Stimulated activated naive B cell treated with anti-CD40 and anti-IgM and Interleukin-4, amounts not matched to agents 10 μg/mL and 1 μg/mL and 100 μg/mL, for 72 hours (primary cell): ENCODE data around the gene OASL.

Experiments
- ATAC-seq, 2 donors: fragments of 150-1000 bp; cut with Tn5 transposase; replicated peaks; 2 replicates each; pipeline ENCODE4 v1.10.0; 2021; ENCODE audit warnings: moderate library complexity in 1 of 2
- DNase-seq: peaks from one replicate; pipeline ENCODE4 v3.0.0; 2021
- H3K27ac Mint-ChIP-seq: one replicate; pipeline ENCODE4 v1.8.0; 2022; ENCODE audit warnings: mild to moderate bottlenecking, mixed read lengths
- H3K27me3 Mint-ChIP-seq, 2 donors: one replicate each; pipeline ENCODE4 v1.8.0; 2022; ENCODE audit warnings: mixed read lengths in 2 of 2
- H3K36me3 Mint-ChIP-seq, 2 donors: one replicate each; pipeline ENCODE4 v1.8.0; 2022; ENCODE audit warnings: mixed read lengths in 2 of 2, mild to moderate bottlenecking in 1 of 2
- H3K4me1 Mint-ChIP-seq, 2 donors: one replicate each; pipeline ENCODE4 v1.8.0; 2022; ENCODE audit warnings: mixed read lengths in 2 of 2, mild to moderate bottlenecking in 1 of 2
- H3K4me3 Mint-ChIP-seq, 2 donors: one replicate each; pipeline ENCODE4 v1.8.0; 2022; ENCODE audit warnings: mild to moderate bottlenecking in 2 of 2, mixed read lengths in 2 of 2, moderate library complexity in 1 of 2
- H3K9me3 Mint-ChIP-seq, 2 donors: one replicate each; pipeline ENCODE4 v1.8.0; 2022; ENCODE audit warnings: mixed read lengths in 2 of 2, mild to moderate bottlenecking in 1 of 2

The OASL gene

GRCh38 chr12:120996133-120996746 lies 42.8 kb downstream of the OASL start:
- Mint-ChIP-seq H3K4me3 (no peak overlapping the region), H3K9me3 (peaks cover 6% of the 10 kb centered on the region in 2 donors), H3K27me3 (peaks cover 16 to 23% of the 10 kb centered on the region in 2 donors), H3K36me3 (peaks cover 0 to 2% of the 10 kb centered on the region in 2 donors), H3K4me1 (no peaks in the 10 kb centered on the region), H3K27ac (no peak overlapping the region)
- ATAC-seq (no peak), DNase-seq (no peak)

DNA sequence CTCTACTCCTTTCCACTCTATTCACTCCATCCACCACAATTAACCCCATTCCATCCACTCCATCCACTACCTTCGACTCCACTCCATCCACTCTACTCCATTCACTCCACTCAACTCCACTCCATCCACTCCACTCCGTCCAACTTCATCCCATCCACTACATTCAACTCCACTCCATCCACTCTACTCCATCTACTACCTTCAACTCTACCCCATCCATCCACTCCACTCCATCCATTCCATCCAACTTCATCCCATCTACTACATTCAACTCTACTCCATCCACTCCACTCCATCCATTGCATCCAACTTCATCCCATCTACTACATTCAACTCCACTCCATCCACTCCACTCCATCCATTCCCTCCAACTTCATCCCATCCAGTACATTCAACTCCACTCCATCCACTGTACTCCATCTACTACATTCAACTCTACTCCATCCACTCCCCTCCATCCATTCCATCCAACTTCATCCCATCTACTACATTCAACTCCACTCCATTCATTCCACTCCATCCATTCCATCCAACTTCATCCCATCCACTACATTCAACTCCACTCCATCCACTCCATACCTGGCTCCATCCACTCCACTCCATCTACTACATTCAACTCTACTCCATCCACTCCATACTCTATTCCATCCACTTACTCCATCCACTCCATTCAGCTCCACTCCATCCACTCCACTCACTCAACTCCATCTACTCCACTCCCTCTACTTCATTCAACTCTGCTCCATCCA lies 44.3 kb downstream of the OASL start:
- Mint-ChIP-seq H3K27me3 (peaks cover 16 to 30% of the 10 kb centered on the region in 2 donors), H3K4me1 (no peaks in the 10 kb centered on the region), H3K36me3 (no peaks in the 10 kb centered on the region), H3K4me3 (no peak overlapping the region), H3K9me3 (peaks cover 6% of the 10 kb centered on the region in 2 donors), H3K27ac (no peak overlapping the region)
- DNase-seq (no peak), ATAC-seq (no peak)

- H3K36me3 Mint-ChIP-seq, result no peaks in the 10 kb centered on the region
- H3K9me3 Mint-ChIP-seq, result peaks cover 6% of the 10 kb centered on the region in 2 donors
- H3K4me1 Mint-ChIP-seq, result no peaks in the 10 kb centered on the region
- peaks cover 16 to 30% of the 10 kb centered on the region in 2 donors for H3K27me3 Mint-ChIP-seq
- DNase-seq, result no peak
- H3K4me3 Mint-ChIP-seq, result no peak overlapping the region
- H3K27ac Mint-ChIP-seq, result no peak overlapping the region
- ATAC-seq, result no peak
Measured at GRCh38 chr12:120994059-120994458, 45.0 kb downstream of the OASL start.

DNA sequence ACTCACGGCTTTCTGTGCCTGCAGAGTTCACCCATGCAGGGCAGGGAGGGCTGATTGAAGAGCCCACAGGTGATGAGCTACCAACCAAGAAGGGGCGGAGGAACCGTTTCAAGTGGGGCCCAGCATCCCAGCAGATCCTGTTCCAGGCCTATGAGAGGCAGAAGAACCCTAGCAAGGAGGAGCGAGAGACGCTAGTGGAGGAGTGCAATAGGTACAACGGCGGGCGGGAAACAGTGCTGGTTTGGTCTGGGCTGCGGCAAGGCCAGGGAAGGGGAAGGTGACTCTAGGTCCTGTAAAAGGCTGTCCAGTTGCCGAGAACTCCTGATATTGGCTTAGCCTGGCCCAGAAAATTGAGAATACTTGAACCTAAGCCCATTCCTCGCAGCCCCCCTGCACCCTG lies 45.5 kb downstream of the OASL start:
- Mint-ChIP-seq H3K4me1 (no peaks in the 10 kb centered on the region), H3K27me3 (peaks cover 16 to 34% of the 10 kb centered on the region in 2 donors), H3K4me3 (no peak overlapping the region), H3K27ac (no peak overlapping the region), H3K9me3 (peaks cover 6% of the 10 kb centered on the region in 2 donors), H3K36me3 (peaks cover 0 to under 1% of the 10 kb centered on the region in 2 donors)
- DNase-seq, result no peak
- ATAC-seq, result no peak

DNA sequence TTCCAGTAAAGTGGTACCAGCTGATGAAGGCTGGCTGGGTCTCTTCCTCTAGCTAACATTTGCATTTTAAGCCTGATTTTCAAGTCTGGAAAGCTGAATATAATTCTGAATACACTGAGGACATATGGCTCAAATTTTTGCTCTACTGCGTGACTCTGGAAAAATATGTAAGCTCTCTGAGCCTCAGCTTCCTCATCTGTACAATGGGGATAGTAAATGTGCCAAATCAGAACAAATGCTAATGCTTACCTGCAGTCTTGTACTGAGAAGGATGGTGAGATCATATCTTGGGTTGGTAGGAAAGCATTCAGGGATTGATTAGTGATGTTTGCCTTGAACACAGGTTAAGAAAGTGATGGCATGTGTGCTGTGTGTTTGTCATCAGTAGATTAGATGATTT lies 46.1 kb downstream of the OASL start:
- Mint-ChIP-seq H3K27ac (no peak overlapping the region), H3K9me3 (peaks cover 10 to 11% of the 10 kb centered on the region in 2 donors), H3K4me3 (no peak overlapping the region), H3K36me3 (peaks cover 0 to 3% of the 10 kb centered on the region in 2 donors), H3K27me3 (peaks cover 20 to 39% of the 10 kb centered on the region in 2 donors), H3K4me1 (no peaks in the 10 kb centered on the region)
- ATAC-seq (no peak), DNase-seq (no peak)

GRCh38 chr12:120991965-120992364 lies 47.1 kb downstream of the OASL start:
- no peak for ATAC-seq
- Mint-ChIP-seq H3K27me3 (peaks cover 20 to 39% of the 10 kb centered on the region in 2 donors), H3K36me3 (peaks cover 0 to 3% of the 10 kb centered on the region in 2 donors), H3K9me3 (peaks cover 10 to 11% of the 10 kb centered on the region in 2 donors), H3K27ac (no peak overlapping the region), H3K4me1 (no peaks in the 10 kb centered on the region), H3K4me3 (no peak overlapping the region)
- no peak for DNase-seq

- no peaks in the 10 kb centered on the region for H3K4me1 Mint-ChIP-seq
- H3K4me3 Mint-ChIP-seq, result no peak overlapping the region
- H3K27ac Mint-ChIP-seq, result no peak overlapping the region
- DNase-seq (no peak), ATAC-seq (no peak)
- peaks cover 17 to 35% of the 10 kb centered on the region in 2 donors for H3K27me3 Mint-ChIP-seq
- H3K36me3 Mint-ChIP-seq, result peaks cover 0 to 3% of the 10 kb centered on the region in 2 donors
- H3K9me3 Mint-ChIP-seq, result peaks cover 10 to 11% of the 10 kb centered on the region in 2 donors
Measured at GRCh38 chr12:120990487-120991055, 48.5 kb downstream of the OASL start.

DNA sequence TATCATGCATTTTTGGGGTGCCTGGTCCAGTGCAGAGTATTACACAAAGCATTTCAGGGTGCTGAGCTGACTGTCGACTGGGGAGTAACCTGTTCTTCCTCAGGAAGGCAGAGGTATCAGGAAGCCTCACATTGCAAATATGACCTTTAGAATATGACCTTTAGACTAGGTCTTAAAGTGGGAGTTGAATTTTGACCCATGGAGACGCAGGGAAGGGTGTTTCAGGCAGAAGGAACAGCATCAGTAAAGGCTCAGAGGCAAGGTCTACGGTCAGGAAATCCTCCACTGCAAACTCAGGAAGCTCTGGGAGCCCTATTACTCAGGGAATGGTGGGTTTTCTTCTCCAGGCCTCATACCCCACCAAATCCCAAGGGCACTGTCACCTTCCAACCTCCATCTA lies 49.4 kb downstream of the OASL start:
- Mint-ChIP-seq H3K27me3 (peaks cover 8 to 26% of the 10 kb centered on the region in 2 donors), H3K36me3 (peaks cover 0 to 3% of the 10 kb centered on the region in 2 donors), H3K4me3 (no peak overlapping the region), H3K4me1 (no peaks in the 10 kb centered on the region), H3K9me3 (peaks cover 3 to 4% of the 10 kb centered on the region in 2 donors), H3K27ac (no peak overlapping the region)
- DNase-seq (no peak), ATAC-seq (no peak)

DNA sequence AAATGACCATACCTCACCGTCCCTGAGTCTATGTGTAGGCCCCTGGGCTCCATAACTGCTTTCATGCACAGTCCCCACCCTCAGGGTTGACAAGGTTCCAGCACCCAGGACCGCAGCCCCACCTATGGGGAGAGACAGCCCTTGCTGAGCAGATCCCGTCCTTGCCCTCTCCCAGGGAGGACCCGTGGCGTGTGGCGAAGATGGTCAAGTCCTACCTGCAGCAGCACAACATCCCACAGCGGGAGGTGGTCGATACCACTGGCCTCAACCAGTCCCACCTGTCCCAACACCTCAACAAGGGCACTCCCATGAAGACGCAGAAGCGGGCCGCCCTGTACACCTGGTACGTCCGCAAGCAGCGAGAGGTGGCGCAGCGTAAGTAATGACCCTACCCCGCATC lies 50.4 kb downstream of the OASL start:
- H3K36me3 Mint-ChIP-seq, result peaks cover 0 to 3% of the 10 kb centered on the region in 2 donors
- H3K27me3 Mint-ChIP-seq, result peaks cover 4 to 22% of the 10 kb centered on the region in 2 donors

GRCh38 chr12:120988234-120988633 lies 50.8 kb downstream of the OASL start:
- no peak overlapping the region for H3K27ac Mint-ChIP-seq
- no peak for ATAC-seq
- peaks cover 0 to 3% of the 10 kb centered on the region in 2 donors for H3K36me3 Mint-ChIP-seq
- no peak overlapping the region for H3K4me3 Mint-ChIP-seq
- peaks cover 3 to 4% of the 10 kb centered on the region in 2 donors for H3K9me3 Mint-ChIP-seq
- no peak for DNase-seq
- no peaks in the 10 kb centered on the region for H3K4me1 Mint-ChIP-seq
- H3K27me3 Mint-ChIP-seq, result peaks cover 4 to 19% of the 10 kb centered on the region in 2 donors

More for the DNA sequence above, 50.4 kb downstream of the OASL start:
- no peak for ATAC-seq
- DNase-seq, result no peak
- Mint-ChIP-seq H3K4me1 (no peaks in the 10 kb centered on the region), H3K4me3 (no peak overlapping the region), H3K27ac (no peak overlapping the region), H3K9me3 (peaks cover 3 to 4% of the 10 kb centered on the region in 2 donors)

GRCh38 chr12:120984351-120984898 lies 54.6 kb downstream of the OASL start:
- no peak overlapping the region for H3K4me3 Mint-ChIP-seq
- H3K36me3 Mint-ChIP-seq, result peaks cover 0 to 3% of the 10 kb centered on the region in 2 donors
- DNase-seq (no peak), ATAC-seq (no peak)
- H3K27ac Mint-ChIP-seq, result no peak overlapping the region
- H3K4me1 Mint-ChIP-seq, result no peaks in the 10 kb centered on the region
- peaks cover 4 to 17% of the 10 kb centered on the region in 2 donors for H3K27me3 Mint-ChIP-seq
- H3K9me3 Mint-ChIP-seq, result peaks cover 3 to 4% of the 10 kb centered on the region in 2 donors

GRCh38 chr12:120983759-120984158 lies 55.3 kb downstream of the OASL start:
- Mint-ChIP-seq H3K27ac (no peak overlapping the region), H3K4me1 (no peaks in the 10 kb centered on the region), H3K9me3 (peaks cover 3 to 4% of the 10 kb centered on the region in 2 donors), H3K4me3 (no peak overlapping the region), H3K36me3 (peaks cover 0 to 3% of the 10 kb centered on the region in 2 donors), H3K27me3 (peaks cover 4 to 15% of the 10 kb centered on the region in 2 donors)
- DNase-seq (no peak), ATAC-seq (no peak)

GRCh38 chr12:120982659-120983058 lies 56.4 kb downstream of the OASL start:
- no peaks in the 10 kb centered on the region for H3K9me3 Mint-ChIP-seq
- no peak overlapping the region for H3K27ac Mint-ChIP-seq
- peaks cover 0 to 8% of the 10 kb centered on the region in 2 donors for H3K27me3 Mint-ChIP-seq
- ATAC-seq (no peak), DNase-seq (no peak)
- H3K36me3 Mint-ChIP-seq, result no peaks in the 10 kb centered on the region
- no peaks in the 10 kb centered on the region for H3K4me1 Mint-ChIP-seq
- H3K4me3 Mint-ChIP-seq, result no peak overlapping the region

DNA sequence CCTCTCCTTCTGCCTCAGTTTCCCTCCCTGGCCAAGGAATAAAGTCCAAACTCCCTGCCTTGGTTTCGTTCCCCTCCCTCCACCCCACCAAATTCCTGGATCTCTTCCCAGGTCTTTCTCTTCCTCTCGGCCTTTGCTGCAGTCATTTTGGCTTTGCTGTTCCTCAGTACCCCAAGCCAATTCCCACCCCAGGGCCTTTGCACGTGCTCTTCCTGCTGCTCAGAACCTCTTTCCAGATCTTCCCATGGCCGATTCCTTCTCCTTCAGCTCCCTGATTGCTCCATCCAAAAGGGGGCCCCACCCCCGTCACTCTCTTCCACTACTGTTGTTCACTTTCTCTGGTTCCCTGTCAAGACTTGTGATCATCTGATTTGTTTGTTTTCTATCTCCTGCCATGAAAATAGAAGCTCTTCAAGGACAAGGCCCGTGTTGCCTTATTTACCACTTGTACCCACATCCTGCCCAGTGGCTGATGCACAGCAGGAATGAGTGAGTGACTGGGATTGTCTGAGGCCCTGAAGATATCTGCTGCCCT lies 57.6 kb downstream of the OASL start:
- DNase-seq (no peak), ATAC-seq (no peak)
- H3K9me3 Mint-ChIP-seq, result no peaks in the 10 kb centered on the region
- H3K36me3 Mint-ChIP-seq, result no peaks in the 10 kb centered on the region
- H3K4me1 Mint-ChIP-seq, result no peaks in the 10 kb centered on the region
- no peak overlapping the region for H3K4me3 Mint-ChIP-seq
- H3K27ac Mint-ChIP-seq, result no peak overlapping the region
- peaks cover 0 to 8% of the 10 kb centered on the region in 2 donors for H3K27me3 Mint-ChIP-seq
